DMS153 (cell line): ENCODE measurements around the gene LRRFIP1.

Experiments
- DNase-seq: peaks from one replicate; lab custom pipeline; 2025; lab: John Stamatoyannopoulos, UW

The LRRFIP1 gene

DNA sequence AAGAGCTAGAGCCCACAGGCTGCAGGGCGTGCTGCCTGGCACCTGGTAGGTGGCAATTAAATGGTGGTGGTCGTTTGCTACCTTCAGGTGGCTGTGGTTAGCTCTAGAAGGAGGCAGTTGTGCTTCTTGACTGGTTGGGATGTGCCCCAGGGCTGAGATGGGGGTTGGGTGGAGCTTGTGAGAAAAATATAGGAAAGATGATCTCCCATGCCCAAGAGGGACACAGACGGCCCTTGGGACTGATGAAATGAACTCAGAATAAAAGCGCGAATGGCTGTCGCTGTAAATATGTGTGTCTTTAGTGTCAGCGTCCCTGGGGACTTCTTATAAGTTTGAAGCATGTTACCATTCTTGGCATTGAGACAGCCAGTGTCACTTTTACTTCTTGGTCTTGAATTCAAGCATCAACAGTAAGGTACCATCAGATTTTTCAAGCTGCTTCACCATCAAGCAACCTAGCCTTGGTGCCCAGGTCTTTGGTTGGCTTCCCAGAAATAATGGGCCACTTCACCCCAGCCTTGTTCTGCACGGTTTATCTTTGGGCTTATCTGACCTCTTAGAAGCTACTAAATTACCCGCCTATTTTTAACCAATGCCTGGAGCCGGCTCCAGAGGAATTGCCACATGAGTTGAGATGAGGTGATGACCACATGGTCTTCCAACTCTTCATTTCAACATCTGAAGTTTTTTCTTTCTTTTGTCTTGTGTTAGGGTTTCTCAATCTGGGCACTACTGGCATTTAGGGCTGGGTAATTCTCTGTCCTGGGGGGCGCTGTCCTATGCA, 11.9 kb downstream of the LRRFIP1 start:
- no peak for DNase-seq

DNA sequence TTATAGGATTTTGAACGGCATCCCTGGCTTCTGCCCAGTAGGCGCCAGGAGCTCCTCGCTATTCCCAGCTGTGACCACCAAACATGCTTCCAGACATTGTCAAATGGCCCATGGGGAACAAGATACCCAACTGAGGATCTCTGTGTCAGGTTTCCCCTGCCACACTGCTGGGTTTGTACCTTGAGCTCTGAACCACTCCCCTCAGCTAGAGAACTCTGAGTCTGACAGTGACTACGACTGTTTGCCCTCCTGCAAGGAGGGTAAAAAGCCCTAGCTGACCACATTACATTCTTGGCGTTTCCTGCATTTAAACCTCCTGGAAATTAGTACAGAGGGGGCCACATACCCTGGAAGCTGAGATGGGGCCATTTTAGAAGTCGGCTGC, 12.4 kb downstream of the LRRFIP1 start:
- DNase-seq, result no peak

DNA sequence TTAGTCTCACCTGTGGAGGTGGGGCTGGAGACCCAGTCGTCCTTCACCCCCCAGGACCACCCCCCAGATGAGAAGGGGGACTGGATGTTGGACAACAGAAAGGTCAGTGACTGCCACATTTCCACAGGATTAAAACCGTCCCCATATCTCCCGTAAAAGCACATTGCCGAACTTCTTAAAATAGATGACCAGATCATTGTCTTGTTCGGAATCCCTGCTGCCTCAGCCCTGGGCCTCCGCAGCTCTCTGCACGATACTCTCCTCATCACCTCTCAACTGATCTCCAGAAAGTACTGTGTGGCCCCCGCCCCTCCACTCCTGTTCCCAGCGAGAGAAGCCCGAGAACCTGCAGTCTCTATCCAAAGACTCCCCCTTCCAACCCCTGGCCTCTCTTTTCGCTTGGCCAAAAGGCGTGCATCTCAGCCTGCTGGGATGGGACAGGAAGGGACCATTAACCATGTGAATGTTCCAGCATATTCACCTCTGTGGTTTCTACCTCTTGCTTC, 13.2 kb downstream of the LRRFIP1 start:
- DNase-seq, result no peak

DNA sequence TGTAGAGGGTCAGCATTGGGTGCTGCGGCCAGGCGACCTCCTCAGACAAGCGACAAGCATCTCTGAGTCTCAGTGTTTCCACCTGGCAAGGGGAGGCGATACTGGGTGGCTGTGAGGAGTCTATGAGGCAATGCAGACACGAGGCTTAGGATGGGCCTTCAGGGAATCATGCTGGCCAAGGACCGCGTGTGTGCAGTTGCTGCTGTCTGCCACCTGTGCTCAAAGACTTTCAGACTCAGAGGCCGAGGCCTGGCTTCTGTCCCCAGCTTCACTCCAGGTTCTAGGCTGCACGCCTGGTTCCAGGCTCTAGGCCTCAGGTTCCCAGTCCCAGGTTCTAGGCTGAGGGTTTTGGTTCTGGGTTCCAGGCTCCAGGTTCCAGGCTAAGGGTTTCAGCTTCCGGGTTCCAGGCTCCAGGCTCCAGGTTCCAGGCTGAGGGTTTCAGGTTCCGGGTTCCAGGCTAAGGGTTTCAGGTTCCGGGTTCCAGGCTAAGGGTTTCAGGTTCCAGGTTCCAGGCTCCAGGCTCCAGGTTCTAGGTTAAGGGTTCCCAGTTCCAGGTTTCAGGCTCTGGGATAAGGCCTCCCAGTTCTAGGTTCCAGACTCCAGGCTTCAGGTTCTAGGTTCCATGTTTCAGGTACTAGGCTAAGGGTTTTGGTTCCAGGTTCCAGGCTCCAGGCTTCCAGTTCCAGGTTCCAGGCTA, 14.8 kb downstream of the LRRFIP1 start:
- DNase-seq, result no peak

DNA sequence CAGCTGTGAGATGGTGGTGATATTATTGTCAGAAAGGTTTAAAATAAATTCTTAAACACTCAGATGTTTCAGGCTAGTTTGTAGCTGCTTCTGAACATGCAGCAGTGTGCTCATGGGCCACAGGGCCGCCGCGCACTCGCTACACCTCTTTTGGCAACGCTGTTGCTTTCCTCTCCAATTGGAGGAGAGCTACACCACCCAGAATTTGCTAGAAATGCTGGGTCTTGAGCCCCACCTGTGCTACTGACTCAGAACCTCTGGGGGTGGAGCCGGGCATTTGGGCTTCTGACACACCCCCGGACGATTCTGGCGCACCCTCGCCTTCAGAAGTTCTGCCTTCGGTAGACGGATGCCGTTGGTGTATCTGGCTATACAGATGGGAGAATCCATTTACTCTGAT, 15.7 kb downstream of the LRRFIP1 start:
- DNase-seq, result no peak

DNA sequence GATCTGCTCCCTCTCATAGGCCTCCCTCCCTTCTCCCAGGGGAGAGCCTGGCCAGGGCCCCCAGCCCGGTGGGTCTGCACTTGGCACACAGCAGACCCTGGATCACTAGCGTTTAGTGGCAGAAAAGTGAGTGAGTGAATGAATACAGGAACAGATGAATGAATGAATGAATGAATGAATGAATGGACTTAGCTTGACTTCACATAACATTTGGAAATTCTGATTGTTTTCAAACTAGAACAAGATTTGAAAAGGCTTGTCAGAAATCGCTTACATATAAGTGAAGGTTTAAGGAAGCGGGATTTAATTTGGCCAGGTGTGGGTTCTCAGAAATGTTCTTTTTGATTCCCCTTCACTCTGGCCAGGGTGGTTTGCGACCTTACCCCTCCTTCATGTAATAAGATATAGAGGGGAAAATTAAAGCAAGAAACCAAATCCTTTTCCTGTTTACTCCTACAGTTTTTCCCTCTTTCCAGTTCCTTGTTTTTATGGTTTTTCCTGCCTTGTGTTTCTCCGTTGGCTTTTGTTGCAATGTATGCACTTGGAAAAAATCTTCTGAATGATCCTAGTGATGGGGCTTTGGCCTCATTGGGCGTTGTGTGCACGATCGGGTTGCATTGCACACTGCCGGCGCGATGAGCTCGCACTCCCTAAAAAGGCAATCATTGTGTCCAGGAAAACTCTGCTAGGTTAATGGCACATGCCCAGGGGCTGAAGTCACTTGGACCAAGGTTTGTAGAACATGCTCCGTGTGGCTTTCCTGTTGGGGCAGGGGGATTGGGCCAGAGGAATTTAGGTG, 16.4 kb downstream of the LRRFIP1 start:
- no peak for DNase-seq

DNA sequence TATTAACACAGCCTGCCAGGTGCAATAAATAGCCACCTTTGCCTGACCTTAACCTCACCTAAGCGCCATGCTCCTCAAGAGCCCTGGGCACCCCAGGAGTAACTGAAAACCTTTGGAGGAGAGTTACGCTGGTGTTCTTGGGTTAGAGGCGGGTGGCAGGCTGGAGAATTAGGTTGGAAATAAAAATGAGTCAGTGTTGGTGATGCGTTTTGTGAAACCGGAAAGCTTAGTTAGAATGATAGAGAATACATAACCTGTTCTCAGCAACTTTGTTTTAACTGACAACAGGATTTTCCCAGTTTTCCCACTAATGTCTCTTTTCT, 17.0 kb downstream of the LRRFIP1 start:
- DNase-seq, result no peak

DNA sequence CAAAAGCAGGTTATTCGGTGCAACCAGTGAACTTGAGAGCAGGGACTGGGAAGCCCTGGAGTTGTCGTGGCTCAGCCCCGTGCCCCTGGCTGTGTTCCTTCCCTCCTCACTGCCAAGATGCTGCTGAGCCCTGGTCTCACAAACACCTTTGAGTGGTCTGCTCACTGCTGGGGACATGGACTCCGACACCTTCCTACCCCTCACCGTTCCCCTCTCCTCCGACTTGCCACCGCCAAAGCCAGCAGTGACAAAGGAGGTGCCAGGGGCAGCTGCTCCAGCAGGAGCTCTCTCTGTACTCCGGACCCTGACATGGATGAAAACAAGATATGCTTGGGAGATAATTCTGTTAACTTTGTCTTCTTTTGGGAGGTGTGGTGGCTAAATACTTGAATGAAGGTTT, 17.9 kb downstream of the LRRFIP1 start:
- no peak for DNase-seq

DNA sequence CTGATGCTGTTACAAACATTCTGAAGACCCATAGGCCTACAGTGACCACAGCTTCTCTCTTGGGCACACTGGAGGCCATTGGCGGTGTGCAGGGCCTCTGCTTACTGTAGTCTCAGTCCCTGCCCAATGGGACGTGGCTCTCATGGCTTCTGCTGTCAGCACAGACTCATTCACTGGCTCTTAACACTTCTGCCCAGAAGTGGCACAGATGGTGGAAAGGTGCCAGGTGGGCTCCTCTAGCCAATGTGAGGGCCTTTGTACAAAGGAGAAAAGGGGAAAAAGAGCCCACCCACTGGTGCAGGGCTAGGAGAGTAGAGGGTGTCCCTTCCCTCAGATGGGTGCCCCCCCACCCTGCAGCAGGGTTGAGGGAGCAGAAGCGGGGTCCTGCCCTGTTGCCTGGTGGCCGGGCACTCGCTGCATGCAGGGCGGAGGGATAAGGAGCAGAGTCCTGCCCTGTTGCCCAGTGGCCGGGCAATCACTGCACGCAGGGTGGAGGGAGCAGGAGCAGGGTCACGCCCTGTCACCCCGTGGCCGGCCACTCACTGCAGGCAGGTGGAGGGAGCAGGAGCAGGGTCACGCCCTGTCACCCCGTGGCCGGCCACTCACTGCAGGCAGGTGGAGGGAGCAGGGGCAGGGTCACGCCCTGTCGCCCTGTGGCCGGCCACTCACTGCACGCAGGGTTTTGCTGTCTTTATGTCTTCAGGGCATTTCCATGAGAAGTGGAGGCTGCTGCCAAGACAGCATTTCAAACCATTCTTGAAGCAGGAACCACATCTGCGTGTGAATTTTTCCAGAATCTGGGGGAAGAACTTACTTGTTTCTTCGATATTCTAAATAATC, 20.0 kb downstream of the LRRFIP1 start:
- no peak for DNase-seq

DNA sequence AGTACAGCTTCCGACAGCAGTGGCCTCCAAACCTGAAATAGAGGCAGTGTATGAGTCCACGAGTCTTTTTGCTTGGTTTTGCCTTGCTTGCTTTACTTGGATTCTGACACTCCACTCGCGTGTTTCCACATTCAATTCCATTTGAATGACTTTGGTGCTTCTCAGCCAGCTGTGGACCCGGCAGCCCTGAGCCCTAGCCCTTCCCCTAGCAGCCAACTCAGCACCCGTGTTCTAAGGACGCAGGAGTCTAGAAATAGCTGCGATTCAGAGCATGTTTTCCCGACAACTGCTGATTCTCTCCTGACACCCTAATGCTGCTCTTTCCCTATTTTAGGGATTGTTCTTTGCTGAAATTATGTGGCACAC, 20.6 kb downstream of the LRRFIP1 start:
- no peak for DNase-seq

DNA sequence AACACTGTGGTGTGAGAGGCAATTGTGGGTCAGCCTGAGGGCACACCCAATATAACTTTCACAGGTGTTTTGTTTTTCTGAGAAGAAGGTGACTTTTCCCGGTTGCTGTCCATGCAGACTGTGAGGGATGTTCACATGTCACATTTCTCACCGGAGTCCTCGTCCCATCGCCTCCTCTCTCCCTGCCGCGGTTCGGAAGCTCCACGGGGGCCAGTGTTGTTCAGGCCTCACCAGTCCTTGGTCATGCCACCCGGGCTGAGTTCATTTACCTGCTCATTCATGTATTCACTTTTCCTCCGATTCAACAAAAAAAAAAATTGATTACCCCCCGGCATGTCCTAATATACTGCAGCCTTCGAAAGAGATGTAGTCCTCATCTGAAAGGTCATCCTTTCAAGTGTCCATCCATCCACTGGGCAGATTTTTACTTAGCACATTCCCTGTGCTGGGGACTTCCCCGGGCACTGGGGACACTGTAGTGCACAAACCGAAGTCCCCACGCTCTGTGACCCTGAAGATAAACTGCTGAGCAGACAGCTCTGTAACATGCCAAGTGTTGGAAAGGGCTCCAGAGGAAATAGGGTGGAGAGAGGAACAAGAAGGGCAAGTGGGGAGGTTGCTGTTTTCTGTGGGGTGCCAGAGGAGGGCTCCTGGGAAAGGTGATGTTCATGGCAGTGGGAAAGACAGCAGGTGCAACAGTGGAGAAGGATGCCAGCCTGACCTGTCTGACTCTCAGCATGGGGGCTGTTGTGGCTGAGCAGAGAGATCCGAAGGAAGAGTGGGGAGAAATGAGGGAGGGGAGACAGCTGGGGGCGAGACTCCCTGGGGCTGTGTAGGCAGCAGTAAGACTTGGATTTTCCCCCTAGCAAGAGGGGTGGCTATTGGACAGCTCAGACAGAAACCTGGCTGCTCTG, 22.4 kb downstream of the LRRFIP1 start:
- no peak for DNase-seq

DNA sequence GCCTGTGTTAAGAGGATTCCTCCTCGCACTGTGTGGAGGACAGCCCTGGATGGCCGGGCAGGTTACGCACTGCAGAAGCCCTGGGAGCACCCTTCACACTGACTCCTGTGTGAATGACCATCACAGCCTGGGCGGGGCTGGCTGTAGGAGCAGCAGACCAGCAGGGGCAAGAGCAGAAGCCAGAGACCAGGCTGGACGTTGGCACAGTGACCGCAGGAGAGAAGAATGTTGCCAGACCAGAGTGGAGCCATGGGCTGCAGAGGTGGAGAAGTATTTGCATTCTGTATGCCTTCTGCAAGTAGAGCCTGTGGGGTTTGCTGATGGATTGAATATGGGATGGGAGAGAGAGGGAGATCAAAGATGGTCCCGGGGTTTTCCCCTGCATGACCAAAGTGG, 23.1 kb downstream of the LRRFIP1 start:
- no peak for DNase-seq

DNA sequence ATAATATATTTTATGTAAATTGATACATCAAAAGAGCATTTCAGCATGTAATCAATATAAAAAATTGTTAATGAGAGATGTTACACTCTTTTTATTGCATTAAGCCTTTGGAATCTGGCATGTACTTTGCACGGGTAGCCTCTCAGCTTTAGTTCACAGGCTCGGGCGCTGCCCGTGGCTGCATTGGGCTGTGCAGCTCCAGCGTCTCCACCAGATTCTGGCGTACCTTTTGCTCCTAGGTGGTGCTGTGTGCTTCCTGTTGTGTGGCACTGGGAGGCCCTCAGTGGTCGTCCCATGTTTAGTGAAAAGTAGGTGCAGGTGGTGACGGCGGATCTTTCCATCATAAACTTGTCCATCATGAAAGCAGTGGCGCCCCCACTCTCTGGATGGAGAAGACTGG, 24.4 kb downstream of the LRRFIP1 start:
- no peak for DNase-seq

DNA sequence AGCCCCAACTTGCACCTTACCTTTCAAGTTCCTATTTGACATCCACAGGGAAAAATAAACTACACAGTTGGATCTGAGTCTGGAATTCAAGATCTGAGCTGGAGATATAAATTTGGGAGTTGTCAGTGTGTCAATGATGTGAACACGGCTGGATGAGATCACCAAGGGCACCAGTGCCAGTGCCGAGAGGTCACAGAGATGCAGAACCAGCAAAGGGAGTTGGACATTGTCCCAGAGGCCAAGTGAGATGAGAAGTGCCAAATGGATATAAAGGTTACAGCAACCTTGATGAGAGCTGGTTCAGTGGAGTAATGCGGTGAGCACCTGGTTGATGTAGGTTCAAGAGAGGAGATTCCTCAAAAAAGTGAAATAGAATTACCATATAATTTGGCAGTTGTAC, 24.8 kb downstream of the LRRFIP1 start:
- no peak for DNase-seq

DNA sequence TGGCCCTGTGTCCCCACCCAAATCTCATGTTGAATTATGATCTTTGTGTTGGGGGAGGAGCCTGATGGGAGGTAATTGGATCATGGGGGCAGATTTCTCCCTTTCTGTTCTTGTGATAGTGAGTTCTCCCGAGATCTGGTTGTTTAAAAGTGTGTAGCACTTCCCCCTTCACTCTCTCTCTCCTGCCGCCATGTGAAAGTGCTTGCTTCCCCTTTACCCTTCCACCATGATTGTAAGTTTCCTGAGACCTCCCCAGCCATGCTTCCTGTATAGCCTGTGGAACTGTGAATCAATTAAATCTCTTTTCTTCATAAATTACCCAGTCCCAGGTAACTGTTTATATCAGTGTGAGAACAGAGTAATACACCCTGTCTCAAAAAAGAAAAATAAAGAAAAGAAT, 25.5 kb downstream of the LRRFIP1 start:
- no peak for DNase-seq

DNA sequence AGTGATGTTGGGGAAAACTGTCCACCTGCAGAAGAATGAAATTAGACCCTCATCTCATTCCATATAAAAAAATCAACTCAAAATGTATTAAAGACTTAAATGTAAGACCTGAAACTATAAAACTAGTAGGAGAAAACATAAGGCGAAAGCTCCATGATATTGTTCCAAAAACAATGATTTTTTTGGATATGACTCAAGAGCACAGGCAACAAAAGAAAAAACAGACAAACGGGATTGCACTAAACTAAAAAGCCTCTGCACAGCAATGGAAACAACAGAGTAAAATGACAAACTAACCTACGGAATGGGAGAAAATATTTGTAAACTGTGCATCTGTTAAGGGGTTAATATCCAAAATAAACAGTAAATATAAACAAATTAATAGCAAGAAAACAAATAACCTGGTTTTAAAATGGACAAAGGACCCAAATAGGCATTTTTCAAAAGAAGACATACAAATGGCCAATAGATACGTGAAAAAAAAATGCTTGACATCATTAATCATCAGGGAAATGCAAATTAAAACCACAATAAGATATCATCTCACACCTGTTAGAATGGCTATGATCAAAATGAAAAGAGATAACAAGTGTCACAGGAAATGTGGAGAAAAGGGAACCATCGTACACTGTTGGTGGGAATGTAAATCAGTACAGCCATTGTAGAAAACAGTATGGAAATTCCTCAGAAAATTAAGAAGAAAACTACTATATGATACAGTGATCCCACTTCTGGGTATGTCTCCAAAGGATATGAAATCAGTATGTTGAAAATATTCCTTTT, 26.6 kb downstream of the LRRFIP1 start:
- DNase-seq, result no peak

DNA sequence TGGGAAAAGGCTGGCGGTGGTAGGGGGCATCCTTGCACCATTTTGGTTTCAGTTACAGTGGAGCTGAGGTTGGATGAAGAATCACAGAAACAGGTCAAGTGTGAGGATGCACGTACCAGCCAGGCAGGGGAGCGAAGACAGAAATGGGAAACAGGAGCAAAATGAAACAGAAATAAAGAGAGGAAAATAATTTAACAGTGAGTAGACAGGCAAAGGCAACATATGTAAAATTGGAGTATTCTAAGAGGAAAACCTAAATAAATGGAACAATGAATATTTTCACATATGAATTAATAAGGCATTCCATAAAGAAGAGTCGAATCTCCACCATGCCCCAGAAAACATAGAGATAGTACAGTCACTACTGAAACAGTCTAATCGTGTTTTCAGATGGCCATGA, 29.7 kb downstream of the LRRFIP1 start:
- DNase-seq, result no peak

DNA sequence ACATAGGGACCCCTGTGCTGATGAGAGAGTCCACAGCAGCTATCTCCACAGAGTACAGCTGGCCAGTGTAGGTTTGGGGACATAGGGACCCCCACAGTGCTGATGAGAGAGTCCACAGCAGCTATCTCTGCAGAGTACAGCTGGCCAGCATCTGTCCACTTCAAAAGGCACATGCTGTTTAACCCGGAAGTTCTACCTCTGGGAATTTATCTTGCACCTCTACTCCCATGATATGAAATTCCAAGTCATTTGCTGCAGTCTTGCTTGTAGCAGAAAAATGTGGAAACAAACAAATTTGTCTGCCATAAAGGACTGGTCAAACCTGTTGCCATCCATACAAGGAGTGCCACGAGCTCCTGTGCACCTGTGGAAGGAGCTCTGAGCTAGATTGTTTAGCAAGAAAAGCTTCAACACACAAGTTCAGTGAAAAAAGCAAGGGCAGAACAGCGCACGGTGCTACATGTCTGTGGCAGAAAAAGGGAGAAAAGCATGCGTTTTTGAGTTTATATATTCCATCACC, 33.1 kb downstream of the LRRFIP1 start:
- DNase-seq, result no peak

DNA sequence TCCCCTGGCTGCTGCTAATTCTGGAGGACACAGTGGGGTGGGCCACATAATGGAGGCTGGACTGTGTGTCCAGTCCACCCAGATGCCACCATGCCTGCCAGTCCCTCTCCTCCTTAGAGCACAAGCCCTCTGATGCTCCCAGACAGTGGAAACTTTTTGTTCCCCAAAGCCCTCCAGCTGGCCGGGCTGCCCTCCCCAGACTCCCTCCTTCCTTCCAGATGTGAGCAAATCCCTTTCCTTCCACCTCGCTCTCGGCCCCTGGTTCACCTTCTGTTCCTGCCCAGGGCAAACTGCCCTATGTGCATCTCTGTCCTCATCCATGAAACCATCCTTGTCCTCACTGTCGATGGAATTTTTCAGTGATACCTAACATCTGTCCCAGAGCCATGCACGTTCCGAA, 33.9 kb downstream of the LRRFIP1 start:
- DNase-seq, result no peak

DNA sequence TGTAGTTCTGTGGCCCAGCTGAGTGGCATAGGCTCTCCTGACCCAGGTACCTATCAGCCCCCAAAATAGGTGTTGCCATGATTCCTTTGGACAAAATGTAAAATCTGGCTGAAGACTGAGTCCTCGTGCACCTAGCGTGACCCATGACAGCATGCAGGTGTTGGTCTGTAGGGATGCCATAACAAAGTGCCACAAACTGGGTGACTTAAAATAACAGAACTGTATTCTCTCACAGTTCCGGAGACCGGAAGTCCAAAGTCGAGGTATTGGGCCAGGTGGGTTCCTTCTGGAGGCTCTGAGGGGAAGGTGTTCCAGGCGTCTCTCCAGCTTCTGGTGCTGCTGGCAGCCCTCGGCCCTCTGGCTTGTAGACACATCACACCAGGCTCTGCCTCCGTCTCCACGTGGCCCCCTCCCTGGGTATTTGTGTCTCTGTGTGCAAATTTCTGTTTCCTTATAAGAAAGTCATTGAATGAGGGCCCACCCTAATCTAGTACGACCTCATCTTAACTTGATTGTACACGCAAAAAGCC, 34.5 kb downstream of the LRRFIP1 start:
- no peak for DNase-seq
